GM19438 (cell line): Measurements from ENCODE around the gene DCP1A.
"Not testable (repeated sequence)": the region's sequence is repeated elsewhere in the genome, so short reads cannot be mapped to it uniquely, and the experiment has no call there.

ENCODE experiments used
- ATAC-seq: cut with Tn5 transposase; IDR thresholded peaks from one replicate; pipeline ENCODE4 v1.9.1; 2021; ENCODE audit warnings: low read depth; ENCODE audit not compliant: unreplicated experiment

DCP1A gene

GRCh38 chr3:53347261-53348064, at the start of gene DCP1A:
Gene DCP1A (minus strand): TSS chr3:53347543. CDS start chr3:53347517, 26 bp downstream.
- ATAC-seq = peak; percentile 92

GRCh38 chr3:53384465-53385423, 37.4 kb upstream of the DCP1A start:
- no peak for ATAC-seq

GRCh38 chr3:53382106-53382505, 34.8 kb upstream of the DCP1A start:
- no peak for ATAC-seq

GRCh38 chr3:53380306-53380705, 33.0 kb upstream of the DCP1A start:
- ATAC-seq = no peak

GRCh38 chr3:53379898-53380297, 32.6 kb upstream of the DCP1A start:
- ATAC-seq = no peak

- ATAC-seq = no peak
These were observed 30.5 kb upstream of the DCP1A start for GRCh38 chr3:53377794-53378193.

GRCh38 chr3:53376679-53377078, 29.3 kb upstream of the DCP1A start:
- ATAC-seq = no peak

GRCh38 chr3:53375019-53375418, 27.7 kb upstream of the DCP1A start:
- no peak for ATAC-seq

GRCh38 chr3:53370719-53371118, 23.4 kb upstream of the DCP1A start:
- not testable (repeated sequence) for ATAC-seq

GRCh38 chr3:53361852-53362251, 14.5 kb upstream of the DCP1A start:
- no peak for ATAC-seq

GRCh38 chr3:53357458-53357857, 10.1 kb upstream of the DCP1A start:
- ATAC-seq = no peak

GRCh38 chr3:53354945-53355498, 7.7 kb upstream of the DCP1A start:
- ATAC-seq = no peak

- ATAC-seq = no peak
These were observed 5.9 kb upstream of the DCP1A start for GRCh38 chr3:53353202-53353601.

GRCh38 chr3:53350652-53351051, 3.3 kb upstream of the DCP1A start:
- ATAC-seq = no peak

- ATAC-seq = not testable (repeated sequence)
These were observed 775 bp upstream of the DCP1A start for GRCh38 chr3:53348118-53348517.

GRCh38 chr3:53346922-53347260, 452 bp downstream of the DCP1A start:
- ATAC-seq = no peak

- ATAC-seq = no peak
These were observed 829 bp downstream of the DCP1A start for GRCh38 chr3:53346514-53346913.

- no peak for ATAC-seq
These were observed 5.0 kb downstream of the DCP1A start for GRCh38 chr3:53342353-53342752.

GRCh38 chr3:53337167-53337940, 10.0 kb downstream of the DCP1A start:
- no peak for ATAC-seq

- ATAC-seq = no peak
These were observed 12.6 kb downstream of the DCP1A start for GRCh38 chr3:53334742-53335141.
